GM19468 (cell line): ENCODE data around the gene APOC4.
"Not testable (repeated sequence)": the region's sequence is repeated elsewhere in the genome, so short reads cannot be mapped to it uniquely, and the experiment has no call there.

Experiments
- ATAC-seq: cut with Tn5 transposase; IDR thresholded peaks from one replicate; pipeline ENCODE4 v1.9.1; 2021; ENCODE audit warnings: mild to moderate bottlenecking, moderate library complexity, moderate number of reproducible peaks; ENCODE audit not compliant: unreplicated experiment; ENCODE audit errors: extremely low read depth

Gene APOC4

GRCh38 chr19:44955505-44956439, 13.7 kb downstream of the APOC4 start:
- no peak for ATAC-seq

GRCh38 chr19:44957526-44957925, 15.5 kb downstream of the APOC4 start:
- ATAC-seq = no peak

GRCh38 chr19:44958090-44958489, 16.1 kb downstream of the APOC4 start:
- no peak for ATAC-seq

- no peak for ATAC-seq
Measured at GRCh38 chr19:44959691-44960090, 17.7 kb downstream of the APOC4 start.

GRCh38 chr19:44960906-44961728, 19.1 kb downstream of the APOC4 start:
- no peak for ATAC-seq

- no peak for ATAC-seq
Measured at GRCh38 chr19:44961821-44962220, 19.8 kb downstream of the APOC4 start.

GRCh38 chr19:44968118-44968517, 26.1 kb downstream of the APOC4 start:
- no peak for ATAC-seq

- no peak for ATAC-seq
Measured at GRCh38 chr19:44968670-44969069, 26.6 kb downstream of the APOC4 start.

GRCh38 chr19:44969437-44969836, 27.4 kb downstream of the APOC4 start:
- no peak for ATAC-seq

- not testable (repeated sequence) for ATAC-seq
Measured at GRCh38 chr19:44971451-44971850, 29.4 kb downstream of the APOC4 start.

- no peak for ATAC-seq
Measured at GRCh38 chr19:44972802-44973201, 30.8 kb downstream of the APOC4 start.

GRCh38 chr19:44973982-44974735, 32.1 kb downstream of the APOC4 start:
- no peak for ATAC-seq

- ATAC-seq = no peak
Measured at GRCh38 chr19:44974857-44975256, 32.8 kb downstream of the APOC4 start.

GRCh38 chr19:44975444-44975843, 33.4 kb downstream of the APOC4 start:
- no peak for ATAC-seq

GRCh38 chr19:44984005-44984404, 42.0 kb downstream of the APOC4 start:
- no peak for ATAC-seq

GRCh38 chr19:44985445-44985844, 43.4 kb downstream of the APOC4 start:
- no peak for ATAC-seq

- ATAC-seq = no peak
Measured at GRCh38 chr19:44986389-44986788, 44.4 kb downstream of the APOC4 start.

GRCh38 chr19:44987148-44987675, 45.2 kb downstream of the APOC4 start:
- no peak for ATAC-seq

- no peak for ATAC-seq
Measured at GRCh38 chr19:44988273-44988672, 46.2 kb downstream of the APOC4 start.

GRCh38 chr19:44988896-44989556, 47.0 kb downstream of the APOC4 start:
- ATAC-seq = no peak
